ENCODE measurements around the gene VAC14. TPM values are rescaled to one million over a fixed set of nuclear protein-coding genes. Genes with fewer than 3 reads are reported as not detected.

VAC14 gene
- total and polyA plus RNA-seq, 2 of the 8 experiments (the other 6 are each of a cell fraction or from before 2014, with no cell fraction given): 56.0 to 108 TPM

Other genes starting within 250 kb of the VAC14 start
- gene IL34, start 154.6 kb downstream of the VAC14 start, total RNA-seq (2021; fragmentation: NEBNext Ultra II Directional; extraction: Animal tissue kit (Norgen Biotek cat#: 25700)): 4.0 and 4.6 TPM in 2 replicates
- 5.6 and 8.0 TPM in 2 replicates for gene IL34, start 154.6 kb downstream of the VAC14 start, polyA plus RNA-seq (2011; rRNA removed)
- 34.2 and 36.7 TPM in 2 replicates for gene MTSS2, start 115.1 kb downstream of the VAC14 start, total RNA-seq (2021; fragmentation: NEBNext Ultra II Directional; extraction: Animal tissue kit (Norgen Biotek cat#: 25700))
- gene MTSS2, start 115.1 kb downstream of the VAC14 start, polyA plus RNA-seq (2011; rRNA removed): 23.3 and 33.8 TPM in 2 replicates